Hepatocyte (in vitro differentiated cells): ENCODE measurements around the gene INSYN1. TPM values are rescaled to one million over a fixed set of nuclear protein-coding genes. Genes with fewer than 3 reads are reported as not detected.

Experiments
- DNase-seq: peaks from one replicate; pipeline ENCODE4 v3.0.0-alpha.2; 2016; ENCODE audit warnings: low spot score
- H2AFZ ChIP-seq: fragments of 200-600 bp; sonication (generic); 2 replicates; pipeline ENCODE4 v1.6.0; 2016; ENCODE audit warnings: antibody characterized with exemption, mild to moderate bottlenecking
- H3K27ac ChIP-seq: fragments of 200-600 bp; sonication (generic); 2 replicates; pipeline ENCODE4 v1.5.1; 2016; ENCODE audit warnings: mild to moderate bottlenecking
- H3K27me3 ChIP-seq: fragments of 200-600 bp; sonication (generic); 2 replicates; pipeline ENCODE4 v1.6.1; 2016
- H3K36me3 ChIP-seq: fragments of 200-600 bp; sonication (generic); replicated peaks from 2 replicates; pipeline ENCODE4 v1.5.1; 2016; ENCODE audit warnings: low read depth; ENCODE audit not compliant: insufficient read depth
- H3K4me1 ChIP-seq: fragments of 200-600 bp; sonication (generic); 2 replicates; pipeline ENCODE4 v1.5.1; 2016; ENCODE audit warnings: mild to moderate bottlenecking, moderate library complexity; ENCODE audit not compliant: insufficient read depth
- H3K4me2 ChIP-seq: fragments of 200-600 bp; sonication (generic); 2 replicates; pipeline ENCODE4 v1.6.0; 2016
- H3K4me3 ChIP-seq: fragments of 200-600 bp; sonication (generic); 2 replicates; pipeline ENCODE4 v1.5.1; 2016; ENCODE audit warnings: mild to moderate bottlenecking
- H3K79me2 ChIP-seq: fragments of 200-600 bp; sonication (generic); 2 replicates; pipeline ENCODE4 v1.6.0; 2017; ENCODE audit warnings: mild to moderate bottlenecking
- H3K9me2 ChIP-seq: fragments of 200-600 bp; sonication (generic); replicated peaks from 2 replicates; pipeline ENCODE4 v1.6.0; 2017; ENCODE audit warnings: mild to moderate bottlenecking; ENCODE audit not compliant: insufficient read depth
- H3K9me3 ChIP-seq: fragments of 200-600 bp; sonication (generic); 2 replicates; pipeline ENCODE4 v1.5.1; 2016; ENCODE audit warnings: low read depth, mild to moderate bottlenecking
- H4K20me1 ChIP-seq: fragments of 200-600 bp; sonication (generic); 2 replicates; pipeline ENCODE4 v1.6.0; 2016; ENCODE audit warnings: mild to moderate bottlenecking; ENCODE audit not compliant: insufficient read depth, poor library complexity, severe bottlenecking
- EZH2 ChIP-seq: fragments of 200-600 bp; sonication (generic); IDR thresholded peaks from 2 replicates; pipeline ENCODE4 v1.6.1; 2016; ENCODE audit warnings: antibody characterized with exemption, mild to moderate bottlenecking, borderline replicate concordance
- EZH2phosphoT487 ChIP-seq: fragments of 200-600 bp; sonication (generic); IDR thresholded peaks from one replicate; pipeline ENCODE4 v1.6.1; 2018; ENCODE audit warnings: antibody characterized with exemption, mild to moderate bottlenecking, low read depth, moderate library complexity; ENCODE audit not compliant: unreplicated experiment, severe bottlenecking
- WGBS: methylation state at CpG from one replicate; pipeline ENCODE4 v1.1.6; 2016; ENCODE audit warnings: low lambda C conversion rate; ENCODE audit errors: missing lambda C conversion rate; 5-methylcytosine and 5-hydroxymethylcytosine counted together
- polyA plus RNA-seq: library from polyadenylated mRNA; unstranded; fragments of >200 nt; fragmentation: Nextera tagmentation; extraction: Ambion mirVana; gene quantifications from 2 replicates; pipeline ENCODE4 v1.2.1, GENCODE V29; 2016
- total RNA-seq: library from RNA; depleted of rRNA; stranded (reverse); fragments of >200 nt; gene quantifications from 2 replicates; pipeline ENCODE4 v1.2.3, GENCODE V29; 2014
- TF ChIP-seq, protein P1 (sequence below): fragments of 200-600 bp; sonication (generic); IDR thresholded peaks from 2 replicates; pipeline ENCODE4 v1.5.1; 2016; ENCODE audit warnings: antibody characterized with exemption, mild to moderate bottlenecking; ENCODE audit not compliant: poor library complexity

The INSYN1 gene
- total and polyA plus RNA-seq, 2 experiments from 2014 or later, result 3.3 to 8.1 TPM

DNA sequence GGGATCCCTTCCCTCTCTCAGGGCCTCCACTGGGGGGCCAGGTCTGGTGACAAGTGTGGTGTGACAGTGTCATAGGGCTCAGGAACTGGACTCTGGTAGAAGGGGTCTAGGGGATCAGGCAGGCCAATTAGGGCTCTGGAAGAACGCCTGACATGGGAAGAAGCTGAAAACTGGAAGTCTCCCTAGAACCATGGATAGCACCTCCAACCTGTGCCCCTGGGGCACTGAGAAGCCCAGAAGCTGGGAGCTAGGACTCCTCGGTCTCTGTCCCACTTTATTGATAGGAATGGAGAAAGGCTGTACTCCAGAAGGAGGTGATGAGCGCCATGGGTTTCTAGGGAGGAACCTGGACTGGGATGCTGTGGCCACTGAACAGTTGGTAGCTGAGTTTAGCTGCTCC is 30.7 kb downstream of the INSYN1 start:
- no peaks in the 10 kb centered on the region for H3K79me2 ChIP-seq
- no peaks in the 10 kb centered on the region for H4K20me1 ChIP-seq
- no peak overlapping the region for H3K27ac ChIP-seq
- DNase-seq, result no peak
- no peak overlapping the region for H2AFZ ChIP-seq
- H3K4me1 ChIP-seq, result no peaks in the 10 kb centered on the region
- H3K4me3 ChIP-seq, result no peak overlapping the region
- H3K4me2 ChIP-seq, result no peak overlapping the region
- 97% methylated on average over 3 of the region's 3 CpGs for WGBS
- no peaks in the 10 kb centered on the region for H3K27me3 ChIP-seq
- H3K9me3 ChIP-seq, result no peaks in the 10 kb centered on the region
- H3K9me2 ChIP-seq, result no peaks in the 10 kb centered on the region
- no peaks in the 10 kb centered on the region for H3K36me3 ChIP-seq
- TF ChIP-seq EZH2phosphoT487, result no peak
- TF ChIP-seq EZH2, result no peak
- TF ChIP-seq, protein P1, sequence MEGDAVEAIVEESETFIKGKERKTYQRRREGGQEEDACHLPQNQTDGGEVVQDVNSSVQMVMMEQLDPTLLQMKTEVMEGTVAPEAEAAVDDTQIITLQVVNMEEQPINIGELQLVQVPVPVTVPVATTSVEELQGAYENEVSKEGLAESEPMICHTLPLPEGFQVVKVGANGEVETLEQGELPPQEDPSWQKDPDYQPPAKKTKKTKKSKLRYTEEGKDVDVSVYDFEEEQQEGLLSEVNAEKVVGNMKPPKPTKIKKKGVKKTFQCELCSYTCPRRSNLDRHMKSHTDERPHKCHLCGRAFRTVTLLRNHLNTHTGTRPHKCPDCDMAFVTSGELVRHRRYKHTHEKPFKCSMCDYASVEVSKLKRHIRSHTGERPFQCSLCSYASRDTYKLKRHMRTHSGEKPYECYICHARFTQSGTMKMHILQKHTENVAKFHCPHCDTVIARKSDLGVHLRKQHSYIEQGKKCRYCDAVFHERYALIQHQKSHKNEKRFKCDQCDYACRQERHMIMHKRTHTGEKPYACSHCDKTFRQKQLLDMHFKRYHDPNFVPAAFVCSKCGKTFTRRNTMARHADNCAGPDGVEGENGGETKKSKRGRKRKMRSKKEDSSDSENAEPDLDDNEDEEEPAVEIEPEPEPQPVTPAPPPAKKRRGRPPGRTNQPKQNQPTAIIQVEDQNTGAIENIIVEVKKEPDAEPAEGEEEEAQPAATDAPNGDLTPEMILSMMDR, result no peak

DNA sequence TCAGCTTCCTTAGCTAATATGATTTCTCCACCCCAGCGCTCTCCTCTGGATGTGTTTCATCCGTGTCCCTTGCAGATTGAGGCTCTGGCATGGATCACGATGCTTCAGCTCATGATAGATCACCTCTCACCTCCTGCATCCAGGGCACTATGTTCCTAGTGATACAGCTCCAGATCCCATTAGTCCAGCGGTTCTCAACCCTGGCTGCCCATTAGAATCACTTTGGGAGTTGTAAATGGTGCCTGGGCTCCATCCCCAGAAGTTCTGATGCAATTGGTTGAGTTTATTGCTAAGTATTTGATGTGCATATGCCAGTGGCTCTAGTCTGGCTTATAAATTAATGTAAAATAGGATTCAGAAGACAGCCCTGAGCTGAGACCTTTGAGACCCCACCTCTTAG is 34.5 kb downstream of the INSYN1 start:
- 78% methylated on average over 4 of the region's 4 CpGs for WGBS
- Histone ChIP-seq H3K36me3 (no peaks in the 10 kb centered on the region), H3K27ac (no peak overlapping the region), H3K4me3 (no peak overlapping the region), H3K27me3 (no peaks in the 10 kb centered on the region), H3K9me3 (no peaks in the 10 kb centered on the region), H3K4me2 (no peak overlapping the region), H3K9me2 (no peaks in the 10 kb centered on the region), H2AFZ (no peak overlapping the region), H3K79me2 (no peaks in the 10 kb centered on the region), H3K4me1 (no peaks in the 10 kb centered on the region), H4K20me1 (no peaks in the 10 kb centered on the region)
- TF ChIP-seq EZH2, result no peak
- TF ChIP-seq EZH2phosphoT487, result no peak
- TF ChIP-seq, protein P1, result no peak
- no peak for DNase-seq

DNA sequence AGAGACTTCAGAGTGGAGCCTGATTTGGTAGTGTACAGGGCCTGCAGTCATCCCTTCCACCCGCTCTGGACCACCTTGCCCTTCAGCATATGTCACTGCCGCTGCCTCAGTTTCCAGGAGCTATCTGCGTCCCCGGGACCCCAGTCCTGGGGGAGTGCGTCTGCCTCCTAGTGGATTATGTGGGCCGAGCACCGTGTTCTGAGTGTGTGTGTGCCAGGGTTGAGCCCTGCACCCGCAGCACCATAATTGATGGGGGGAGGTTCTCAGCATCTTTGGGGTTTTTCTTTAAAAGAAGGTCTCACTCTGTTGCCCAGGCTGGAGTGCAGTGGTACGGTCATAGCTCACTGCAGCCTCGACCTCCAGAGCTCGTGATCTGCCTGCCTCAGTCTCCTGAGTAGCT is 35.3 kb downstream of the INSYN1 start:
- no peak for DNase-seq
- no peak for TF ChIP-seq EZH2
- no peak for TF ChIP-seq EZH2phosphoT487
- TF ChIP-seq, protein P1, result no peak
- Histone ChIP-seq H3K9me3 (no peaks in the 10 kb centered on the region), H3K9me2 (no peaks in the 10 kb centered on the region), H3K4me3 (no peak overlapping the region), H3K79me2 (no peaks in the 10 kb centered on the region), H4K20me1 (no peaks in the 10 kb centered on the region), H3K27ac (no peak overlapping the region), H3K4me2 (no peak overlapping the region), H3K4me1 (no peaks in the 10 kb centered on the region), H3K27me3 (no peaks in the 10 kb centered on the region), H3K36me3 (no peaks in the 10 kb centered on the region), H2AFZ (no peak overlapping the region)
- 69% methylated on average over 11 of the region's 11 CpGs for WGBS

GRCh38 chr15:73717206-73717605 is 35.9 kb downstream of the INSYN1 start:
- H2AFZ ChIP-seq, result no peak overlapping the region
- H3K27ac ChIP-seq, result no peak overlapping the region
- H3K79me2 ChIP-seq, result no peaks in the 10 kb centered on the region
- no peak for TF ChIP-seq EZH2
- TF ChIP-seq EZH2phosphoT487, result no peak
- TF ChIP-seq, protein P1, result no peak
- no peaks in the 10 kb centered on the region for H3K36me3 ChIP-seq
- no peaks in the 10 kb centered on the region for H3K9me3 ChIP-seq
- H3K4me3 ChIP-seq, result no peak overlapping the region
- no peaks in the 10 kb centered on the region for H3K27me3 ChIP-seq
- H3K4me1 ChIP-seq, result no peaks in the 10 kb centered on the region
- no peak for DNase-seq
- H4K20me1 ChIP-seq, result no peaks in the 10 kb centered on the region
- no peak overlapping the region for H3K4me2 ChIP-seq
- WGBS, result 87% methylated on average over 3 of the region's 3 CpGs
- no peaks in the 10 kb centered on the region for H3K9me2 ChIP-seq
